Activated naive CD4-positive, alpha-beta T cell treated with anti-CD3 and anti-CD28 coated beads, Interleukin-2, amount 10 ng/mL, durations not matched to agents 7 days and 5 days (primary cell): Measurements from ENCODE around the gene DEDD2.
"Not testable (repeated sequence)": the region's sequence is repeated elsewhere in the genome, so short reads cannot be mapped to it uniquely, and the experiment has no call there.

Experiments used
- CTCF ChIA-PET: fragments of 350-600 bp; sonication (Branson Sonifier 250); formaldehyde crosslinking; loops from one replicate; lab custom pipeline; 2021; ENCODE audit warnings: antibody characterized with exemption; lab: Charles Lee
- DNase-seq: peaks from one replicate; pipeline ENCODE4 v3.0.0-alpha.2; 2020
- H3K27ac Mint-ChIP-seq: one replicate; pipeline ENCODE4 v1.8.0; 2021; ENCODE audit warnings: mild to moderate bottlenecking, moderate library complexity, mixed read lengths
- H3K27me3 Mint-ChIP-seq: one replicate; pipeline ENCODE4 v1.8.0; 2021; ENCODE audit warnings: mild to moderate bottlenecking, mixed read lengths
- H3K36me3 Mint-ChIP-seq: one replicate; pipeline ENCODE4 v1.8.0; 2021; ENCODE audit warnings: mixed read lengths
- H3K4me1 Mint-ChIP-seq: one replicate; pipeline ENCODE4 v1.8.0; 2021; ENCODE audit warnings: mixed read lengths
- H3K4me3 Mint-ChIP-seq: one replicate; pipeline ENCODE4 v1.8.0; 2021; ENCODE audit warnings: mild to moderate bottlenecking, moderate library complexity, mixed read lengths
- H3K9me3 Mint-ChIP-seq: one replicate; pipeline ENCODE4 v1.8.0; 2021; ENCODE audit warnings: mixed read lengths

Gene DEDD2

GRCh38 chr19:42217520-42218437 is at the start of gene DEDD2:
DEDD2 (minus strand) TSS chr19:42217677; CDS start chr19:42217007, 670 bp downstream.
- H3K4me3 Mint-ChIP-seq, result peak within 1 kb of the TSS; percentile 91
- H3K4me1 Mint-ChIP-seq, result peaks cover 76% of the 10 kb centered on the region
- H3K9me3 Mint-ChIP-seq, result no peaks in the 10 kb centered on the region
- peak within 1 kb of the TSS; percentile 86 for H3K27ac Mint-ChIP-seq
- CTCF ChIA-PET, result interaction anchor here (0.8 kb wide), 1 partner anchor 33 kb away, joined by 3 read pairs; no protein-coding TSS in a partner anchor
- H3K27me3 Mint-ChIP-seq, result no peaks in the 10 kb centered on the region
- peaks cover 44% of the 10 kb centered on the region for H3K36me3 Mint-ChIP-seq
- peak; percentile 99 for DNase-seq

GRCh38 chr19:42266928-42267603 is 49.6 kb upstream of the DEDD2 start:
- H3K9me3 Mint-ChIP-seq, H3K36me3 Mint-ChIP-seq, DNase-seq, H3K4me3 Mint-ChIP-seq, H3K27ac Mint-ChIP-seq, CTCF ChIA-PET, H3K27me3 Mint-ChIP-seq: not testable (repeated sequence)
- H3K4me1 Mint-ChIP-seq, result peaks cover 31% of the 10 kb centered on the region

GRCh38 chr19:42266105-42266504 is 48.6 kb upstream of the DEDD2 start:
- Mint-ChIP-seq H3K4me3 (peak overlapping the region; percentile 13), H3K27me3 (peaks cover 16% of the 10 kb centered on the region), H3K4me1 (peaks cover 25% of the 10 kb centered on the region)
- H3K27ac Mint-ChIP-seq, H3K9me3 Mint-ChIP-seq, DNase-seq, H3K36me3 Mint-ChIP-seq, CTCF ChIA-PET: not testable (repeated sequence)

- H3K27ac Mint-ChIP-seq, result no peak overlapping the region
- CTCF ChIA-PET, result interaction anchor here (1.0 kb wide), 1 partner anchor 129 kb away, joined by 3 read pairs; no protein-coding TSS in a partner anchor
- H3K9me3 Mint-ChIP-seq, result no peaks in the 10 kb centered on the region
- H3K36me3 Mint-ChIP-seq, result no peaks in the 10 kb centered on the region
- peaks cover under 1% of the 10 kb centered on the region for H3K4me1 Mint-ChIP-seq
- peaks cover 41% of the 10 kb centered on the region for H3K27me3 Mint-ChIP-seq
- no peak overlapping the region for H3K4me3 Mint-ChIP-seq
- DNase-seq, result no peak
Observed at GRCh38 chr19:42261763-42262162, 44.3 kb upstream of the DEDD2 start.

GRCh38 chr19:42257842-42258241 is 40.4 kb upstream of the DEDD2 start:
- H3K27ac Mint-ChIP-seq, DNase-seq, H3K4me3 Mint-ChIP-seq, H3K36me3 Mint-ChIP-seq, H3K9me3 Mint-ChIP-seq: not testable (repeated sequence)
- Mint-ChIP-seq H3K27me3 (peaks cover 55% of the 10 kb centered on the region), H3K4me1 (peaks cover 12% of the 10 kb centered on the region)
- CTCF ChIA-PET, result interaction anchor here (1.9 kb wide), 1 partner anchor 22 kb away, joined by 4 read pairs; no protein-coding TSS in a partner anchor

GRCh38 chr19:42255766-42256745 is 38.6 kb upstream of the DEDD2 start:
- Mint-ChIP-seq H3K9me3 (no peaks in the 10 kb centered on the region), H3K27ac (peak overlapping the region; percentile 68), H3K4me3 (peak overlapping the region; percentile 77), H3K36me3 (peaks cover 8% of the 10 kb centered on the region), H3K4me1 (peaks cover 28% of the 10 kb centered on the region), H3K27me3 (peaks cover 40% of the 10 kb centered on the region)
- peak; percentile 41 for DNase-seq
- CTCF ChIA-PET, result interaction anchor here (1.1 to 1.4 kb wide), 3 partner anchors 22 to 40 kb away, joined by 3 to 4 read pairs (median 3); no protein-coding TSS in a partner anchor

- Mint-ChIP-seq H3K9me3 (no peaks in the 10 kb centered on the region), H3K36me3 (peaks cover 9% of the 10 kb centered on the region), H3K4me3 (peak within 1 kb of the TSS; percentile 77), H3K27ac (peak within 1 kb of the TSS; percentile 85), H3K27me3 (peaks cover 40% of the 10 kb centered on the region), H3K4me1 (peaks cover 37% of the 10 kb centered on the region)
- DNase-seq, result peak; percentile 93
- CTCF ChIA-PET, result interaction anchor here (1.1 to 1.4 kb wide), 3 partner anchors 23 to 41 kb away, joined by 3 to 4 read pairs (median 3); no protein-coding TSS in a partner anchor
Observed at GRCh38 chr19:42254850-42255765, 37.6 kb upstream of the DEDD2 start, which contains the start of gene ERF. ERF (minus strand) TSS chr19:42255128; CDS start chr19:42254999, 129 bp downstream.

- no peaks in the 10 kb centered on the region for H3K9me3 Mint-ChIP-seq
- H3K27ac Mint-ChIP-seq, result peak overlapping the region; percentile 85
- H3K4me3 Mint-ChIP-seq, result peak overlapping the region; percentile 77
- H3K36me3 Mint-ChIP-seq, result peaks cover 13% of the 10 kb centered on the region
- peaks cover 38% of the 10 kb centered on the region for H3K27me3 Mint-ChIP-seq
- peaks cover 41% of the 10 kb centered on the region for H3K4me1 Mint-ChIP-seq
- CTCF ChIA-PET, result no interaction called here
- DNase-seq, result peak; percentile 87
Observed at GRCh38 chr19:42254089-42254849, 36.8 kb upstream of the DEDD2 start.

- Mint-ChIP-seq H3K36me3 (peaks cover 13% of the 10 kb centered on the region), H3K4me3 (peak overlapping the region; percentile 87), H3K9me3 (no peaks in the 10 kb centered on the region), H3K27ac (peak overlapping the region; percentile 94), H3K4me1 (peaks cover 41% of the 10 kb centered on the region), H3K27me3 (peaks cover 32% of the 10 kb centered on the region)
- CTCF ChIA-PET, result no interaction called here
- DNase-seq, result peak; percentile 80
Observed at GRCh38 chr19:42253245-42254088, 36.0 kb upstream of the DEDD2 start.

GRCh38 chr19:42252365-42253244 is 35.1 kb upstream of the DEDD2 start:
- CTCF ChIA-PET, result interaction anchor here (1.6 to 3.3 kb wide), 2 partner anchors 10 to 27 kb away, joined by 4 to 18 read pairs; partner anchors contain the start of gene GSK3A
- DNase-seq, result no peak

More at GRCh38 chr19:42252365-42253244, 35.1 kb upstream of the DEDD2 start:
- peak overlapping the region; percentile 87 for H3K4me3 Mint-ChIP-seq
- H3K36me3 Mint-ChIP-seq, result peaks cover 13% of the 10 kb centered on the region
- peaks cover 41% of the 10 kb centered on the region for H3K4me1 Mint-ChIP-seq
- H3K27ac Mint-ChIP-seq, result peak overlapping the region; percentile 94
- no peaks in the 10 kb centered on the region for H3K9me3 Mint-ChIP-seq
- H3K27me3 Mint-ChIP-seq, result peaks cover 23% of the 10 kb centered on the region
